Ascending aorta (tissue), 2 donors: ENCODE results near the gene NELL1. TPM values are rescaled to one million over a fixed set of nuclear protein-coding genes. Genes with fewer than 3 reads are reported as not detected.

ENCODE experiments used
- DNase-seq, 2 donors: peaks; one replicate each; pipeline ENCODE4 v3.0.0-alpha.2; 2019; ENCODE audit warnings: low spot score in 2 of 2
- H3K27ac ChIP-seq, 2 donors: fragments of 200-600 bp; sonication (generic); one replicate each; pipeline ENCODE4 v1.5.1; 2016 to 2017; ENCODE audit warnings: mild to moderate bottlenecking in 1 of 2
- H3K27me3 ChIP-seq: fragments of 200-600 bp; sonication (generic); one replicate; pipeline ENCODE4 v1.5.1; 2017
- H3K36me3 ChIP-seq, 2 donors: fragments of 200-600 bp; sonication (generic); one replicate each; pipeline ENCODE4 v1.5.1; 2016
- H3K4me1 ChIP-seq, 2 donors: fragments of 200-600 bp; sonication (generic); one replicate each; pipeline ENCODE4 v1.5.1; 2016 to 2017; ENCODE audit warnings: mild to moderate bottlenecking in 1 of 2
- H3K4me3 ChIP-seq, 2 donors: fragments of 200-600 bp; sonication (generic); one replicate each; pipeline ENCODE4 v1.5.1; 2016 to 2017; ENCODE audit warnings: mild to moderate bottlenecking in 1 of 2
- H3K9me3 ChIP-seq, 2 donors: fragments of 200-600 bp; sonication (generic); one replicate each; pipeline ENCODE4 v1.5.1; 2016
- CTCF ChIP-seq, 3 experiments: fragments of 200-600 bp in 2 of 3; fragments of 450-650 bp in 1 of 3; sonication (generic) in 2 of 3; IDR thresholded peaks; one replicate each; pipeline ENCODE4 v1.5.1; 2016 to 2019; ENCODE audit warnings: antibody characterized with exemption in 3 of 3, mild to moderate bottlenecking in 1 of 3, moderate library complexity in 1 of 3
- intact Hi-C: fragments of 100-400 bp; cut with DNase I; formaldehyde crosslinking; loops from one replicate; pipeline ENCODE4 v1.15.1; 2023
- total RNA-seq: library from RNA; depleted of rRNA; stranded (reverse); fragments of >200 nt; gene quantifications from one replicate; pipeline ENCODE4 v1.1.0, GENCODE V29; 2016

Gene NELL1
- total RNA-seq, 1 donor from 2014 or later: not detected

DNA sequence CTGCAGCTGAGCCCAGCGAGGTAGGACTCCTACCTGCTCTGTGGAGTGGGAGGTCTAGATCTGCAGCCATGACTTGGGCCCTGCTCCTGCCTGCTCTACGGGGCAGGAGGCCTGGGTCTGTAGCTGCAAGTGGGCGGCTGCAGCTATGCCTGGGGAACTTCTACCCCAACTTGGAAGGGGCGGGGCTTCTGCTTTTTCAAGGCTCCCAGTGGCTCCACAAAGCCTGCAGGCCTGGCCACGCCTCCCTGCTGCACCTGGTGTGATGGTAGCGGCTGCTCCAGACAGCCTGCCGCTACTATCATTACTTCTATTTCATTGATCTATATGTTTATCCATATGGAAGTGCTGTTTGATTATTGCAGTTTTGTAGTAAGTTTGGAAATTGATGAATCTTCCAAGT, 121.2 kb downstream of the NELL1 start:
- Histone ChIP-seq H3K36me3 (no peaks in the 10 kb centered on the region), H3K27me3 (no peaks in the 10 kb centered on the region), H3K4me3 (no peak overlapping the region), H3K9me3 (no peaks in the 10 kb centered on the region), H3K4me1 (no peaks in the 10 kb centered on the region), H3K27ac (no peak overlapping the region)
- DNase-seq: no peak
- intact Hi-C loops: no loop called here
- no peak for TF ChIP-seq CTCF (IDR thresholded peaks at IDR 0.05)

DNA sequence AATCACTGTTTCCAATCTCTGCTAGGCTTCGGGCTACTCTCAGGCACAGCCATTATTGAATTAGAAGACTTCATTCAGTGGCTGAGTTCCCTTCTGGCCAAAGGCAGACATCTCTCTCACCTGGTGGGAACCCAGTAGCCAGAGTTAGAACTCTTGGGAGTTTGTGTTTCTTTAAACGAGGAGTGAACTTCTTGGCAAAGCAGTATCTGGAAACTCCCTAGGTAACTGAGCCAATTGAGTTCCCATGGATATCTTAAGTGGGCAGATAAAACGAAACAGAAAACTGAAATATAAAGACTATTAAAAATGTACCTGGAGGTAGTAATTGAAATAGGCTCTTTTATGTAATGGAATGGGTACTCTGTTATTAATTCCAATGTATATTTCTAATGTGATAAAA, 125.6 kb downstream of the NELL1 start:
- no peaks in the 10 kb centered on the region for H3K4me1 ChIP-seq
- no peaks in the 10 kb centered on the region for H3K27me3 ChIP-seq
- H3K4me3 ChIP-seq: no peak overlapping the region
- no peaks in the 10 kb centered on the region for H3K36me3 ChIP-seq
- no peaks in the 10 kb centered on the region for H3K9me3 ChIP-seq
- no peak overlapping the region for H3K27ac ChIP-seq
- intact Hi-C loops: no loop called here
- no peak for DNase-seq
- no peak for TF ChIP-seq CTCF (IDR thresholded peaks at IDR 0.05)

- intact Hi-C loops: no loop called here
- H3K36me3 ChIP-seq: no peaks in the 10 kb centered on the region
- H3K27me3 ChIP-seq: no peaks in the 10 kb centered on the region
- DNase-seq: no peak
- TF ChIP-seq CTCF (IDR thresholded peaks at IDR 0.05): no peak
- no peaks in the 10 kb centered on the region for H3K4me1 ChIP-seq
- peaks cover 0 to 11% of the 10 kb centered on the region in 2 donors for H3K9me3 ChIP-seq
- H3K27ac ChIP-seq: no peak overlapping the region
- H3K4me3 ChIP-seq: no peak overlapping the region
Observed at GRCh38 chr11:20808328-20808727, 138.9 kb downstream of the NELL1 start.

- DNase-seq: no peak
- H3K4me3 ChIP-seq: no peak overlapping the region
- no peak overlapping the region for H3K27ac ChIP-seq
- no peak for TF ChIP-seq CTCF (IDR thresholded peaks at IDR 0.05)
- no peaks in the 10 kb centered on the region for H3K9me3 ChIP-seq
- intact Hi-C loops: no loop called here
- H3K36me3 ChIP-seq: no peaks in the 10 kb centered on the region
- H3K4me1 ChIP-seq: no peaks in the 10 kb centered on the region
- no peaks in the 10 kb centered on the region for H3K27me3 ChIP-seq
Observed at GRCh38 chr11:20821046-20821445, 151.7 kb downstream of the NELL1 start.

DNA sequence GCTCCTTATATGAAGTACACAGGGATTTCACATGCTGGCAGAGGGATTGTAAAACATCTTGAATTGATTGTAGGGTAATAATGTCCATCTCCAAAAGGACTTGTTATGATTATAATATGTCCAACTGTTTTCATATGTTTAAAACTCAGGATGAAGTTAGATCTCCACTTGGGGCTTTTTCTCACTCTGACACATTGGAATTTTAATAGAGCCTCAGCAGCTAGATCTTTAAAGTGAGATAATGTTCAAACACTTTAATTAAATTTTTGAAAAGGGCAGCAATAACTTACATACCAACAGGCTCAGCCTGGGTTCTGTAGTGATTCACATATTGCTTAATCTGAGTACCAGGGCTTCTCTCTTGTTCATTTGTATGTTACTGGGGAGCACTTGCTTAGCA, 152.1 kb downstream of the NELL1 start:
- no peak for DNase-seq
- Histone ChIP-seq H3K27me3 (no peaks in the 10 kb centered on the region), H3K4me3 (no peak overlapping the region), H3K9me3 (no peaks in the 10 kb centered on the region), H3K4me1 (no peaks in the 10 kb centered on the region), H3K27ac (no peak overlapping the region), H3K36me3 (no peaks in the 10 kb centered on the region)
- intact Hi-C loops: no loop called here
- TF ChIP-seq CTCF (IDR thresholded peaks at IDR 0.05): no peak

- TF ChIP-seq CTCF (IDR thresholded peaks at IDR 0.05): no peak
- H3K4me1 ChIP-seq: no peaks in the 10 kb centered on the region
- H3K36me3 ChIP-seq: no peaks in the 10 kb centered on the region
- no peak overlapping the region for H3K27ac ChIP-seq
- no peaks in the 10 kb centered on the region for H3K27me3 ChIP-seq
- no peak overlapping the region for H3K4me3 ChIP-seq
- intact Hi-C loops: no loop called here
- no peak for DNase-seq
- H3K9me3 ChIP-seq: no peaks in the 10 kb centered on the region
Observed at GRCh38 chr11:20824773-20825172, 155.4 kb downstream of the NELL1 start.
